Measurements from ENCODE around the gene ARHGAP26. TPM values are rescaled to one million over a fixed set of nuclear protein-coding genes. Genes with fewer than 3 reads are reported as not detected.

Gene ARHGAP26
- total RNA-seq, 1 donor from 2014 or later = 8.9 TPM

DNA sequence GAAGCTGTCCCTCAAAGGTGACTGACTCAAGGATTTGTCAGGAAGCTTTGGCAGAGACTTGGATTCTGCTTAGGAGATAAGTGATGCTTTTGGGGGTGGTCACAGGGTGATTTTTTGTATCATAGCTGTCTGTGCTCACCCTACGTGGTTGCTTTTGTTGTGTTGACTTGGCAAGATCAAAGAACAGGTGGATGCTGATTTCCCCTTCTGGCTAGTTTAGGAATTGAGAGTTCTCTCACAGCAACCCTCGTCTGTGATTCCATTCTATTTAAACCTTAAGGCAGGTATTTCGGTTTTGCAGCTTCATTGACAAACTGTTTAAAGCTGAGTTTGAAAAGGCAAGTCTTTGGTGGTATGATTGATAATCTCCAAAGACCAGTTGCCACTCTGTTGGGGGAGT, 27.2 kb downstream of the ARHGAP26 start:
- Mint-ChIP-seq H3K4me1 (peaks cover 6% of the 10 kb centered on the region), H3K27me3 (ENCODE audit: low read depth) (peaks cover 25% of the 10 kb centered on the region), H3K4me3 (no peak overlapping the region), H3K27ac (no peak overlapping the region), H3K36me3 (no peaks in the 10 kb centered on the region), H3K9me3 (no peaks in the 10 kb centered on the region)
- TF ChIP-seq, protein P1, sequence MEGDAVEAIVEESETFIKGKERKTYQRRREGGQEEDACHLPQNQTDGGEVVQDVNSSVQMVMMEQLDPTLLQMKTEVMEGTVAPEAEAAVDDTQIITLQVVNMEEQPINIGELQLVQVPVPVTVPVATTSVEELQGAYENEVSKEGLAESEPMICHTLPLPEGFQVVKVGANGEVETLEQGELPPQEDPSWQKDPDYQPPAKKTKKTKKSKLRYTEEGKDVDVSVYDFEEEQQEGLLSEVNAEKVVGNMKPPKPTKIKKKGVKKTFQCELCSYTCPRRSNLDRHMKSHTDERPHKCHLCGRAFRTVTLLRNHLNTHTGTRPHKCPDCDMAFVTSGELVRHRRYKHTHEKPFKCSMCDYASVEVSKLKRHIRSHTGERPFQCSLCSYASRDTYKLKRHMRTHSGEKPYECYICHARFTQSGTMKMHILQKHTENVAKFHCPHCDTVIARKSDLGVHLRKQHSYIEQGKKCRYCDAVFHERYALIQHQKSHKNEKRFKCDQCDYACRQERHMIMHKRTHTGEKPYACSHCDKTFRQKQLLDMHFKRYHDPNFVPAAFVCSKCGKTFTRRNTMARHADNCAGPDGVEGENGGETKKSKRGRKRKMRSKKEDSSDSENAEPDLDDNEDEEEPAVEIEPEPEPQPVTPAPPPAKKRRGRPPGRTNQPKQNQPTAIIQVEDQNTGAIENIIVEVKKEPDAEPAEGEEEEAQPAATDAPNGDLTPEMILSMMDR (IDR thresholded peaks at IDR 0.05; ENCODE audit: unreplicated experiment) = no peak
- no peak for DNase-seq (ENCODE audit: low spot score in 2 of 2, unreplicated experiment in 2 of 2)

DNA sequence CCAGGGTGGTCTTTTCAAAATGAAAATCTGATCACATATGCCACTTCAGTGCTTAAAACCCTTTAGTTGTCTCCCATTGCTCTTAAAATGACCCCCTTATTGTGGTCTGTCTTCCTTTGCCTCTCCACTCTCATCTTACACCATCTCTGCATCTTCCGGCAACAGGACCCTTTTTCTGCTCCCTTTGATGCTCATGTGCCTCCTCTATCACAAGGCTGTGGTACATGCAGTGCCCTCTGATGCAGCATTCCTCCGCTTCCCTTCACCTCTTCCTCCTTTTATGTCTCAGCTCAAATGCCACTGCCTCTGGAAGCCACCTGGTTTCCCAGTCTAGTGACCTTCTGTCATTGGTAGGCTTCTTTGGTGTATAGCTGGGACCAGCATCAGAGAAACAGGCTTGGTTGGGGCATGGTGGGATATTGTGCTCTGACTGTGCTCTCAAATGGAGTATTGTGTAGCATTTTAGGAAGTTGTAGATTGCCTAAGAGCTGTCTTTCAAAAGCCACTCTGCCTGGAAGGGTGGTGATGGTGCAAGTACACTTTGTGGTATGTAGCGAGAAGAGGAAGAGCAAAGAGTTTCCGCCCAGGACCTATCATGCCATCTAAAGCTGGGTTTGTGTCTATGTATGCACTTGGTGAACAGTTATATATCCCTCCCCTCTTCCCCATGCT, 28.1 kb downstream of the ARHGAP26 start:
- no peak for DNase-seq (ENCODE audit: low spot score in 2 of 2, unreplicated experiment in 2 of 2)
- Mint-ChIP-seq H3K4me3 (no peak overlapping the region), H3K4me1 (peaks cover 7% of the 10 kb centered on the region), H3K36me3 (no peaks in the 10 kb centered on the region), H3K9me3 (no peaks in the 10 kb centered on the region), H3K27me3 (ENCODE audit: low read depth) (peaks cover 25% of the 10 kb centered on the region), H3K27ac (no peak overlapping the region)
- TF ChIP-seq, protein P1 (IDR thresholded peaks at IDR 0.05; ENCODE audit: unreplicated experiment) = no peak

DNA sequence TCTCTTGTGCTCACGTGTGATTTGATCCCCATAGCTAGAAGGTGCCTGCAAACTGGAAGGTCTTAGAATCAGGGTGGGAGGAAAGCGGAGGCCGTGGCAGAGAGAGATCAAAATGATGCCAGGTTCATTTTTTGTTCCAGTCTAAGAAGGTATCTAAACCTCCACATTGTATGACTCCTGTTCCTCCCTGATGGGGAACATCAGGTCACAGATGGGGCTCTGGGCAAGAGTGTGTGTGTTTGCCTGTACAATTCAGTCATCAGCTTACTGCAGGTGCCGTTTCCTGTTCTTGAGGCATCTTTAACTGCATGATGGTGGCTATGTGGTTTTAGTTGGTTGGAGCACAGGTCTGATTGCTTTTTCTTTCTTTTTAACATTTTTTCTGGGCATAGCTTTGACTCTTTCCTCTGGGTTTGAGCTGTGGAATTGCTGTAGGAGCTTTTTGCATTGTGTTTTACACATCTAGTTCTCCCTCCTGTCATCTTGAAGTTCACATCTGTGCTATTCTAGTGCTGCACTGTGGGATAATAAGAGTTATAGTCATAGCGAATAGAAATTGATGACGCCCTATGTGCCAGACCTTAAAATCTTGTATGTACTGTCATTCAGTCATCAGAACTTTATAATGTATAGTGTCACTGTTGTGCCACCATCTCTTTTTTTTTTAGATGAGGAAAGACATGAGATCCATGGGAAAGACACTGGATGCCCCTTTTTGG, 30.8 kb downstream of the ARHGAP26 start:
- H3K4me1 Mint-ChIP-seq = peaks cover 4% of the 10 kb centered on the region
- no peak overlapping the region for H3K4me3 Mint-ChIP-seq
- peaks cover 25% of the 10 kb centered on the region for H3K27me3 Mint-ChIP-seq (ENCODE audit: low read depth)
- DNase-seq (ENCODE audit: low spot score in 2 of 2, unreplicated experiment in 2 of 2) = no peak
- H3K27ac Mint-ChIP-seq = no peak overlapping the region
- H3K36me3 Mint-ChIP-seq = no peaks in the 10 kb centered on the region
- H3K9me3 Mint-ChIP-seq = peaks cover 4% of the 10 kb centered on the region
- TF ChIP-seq, protein P1 (IDR thresholded peaks at IDR 0.05; ENCODE audit: unreplicated experiment) = no peak

DNA sequence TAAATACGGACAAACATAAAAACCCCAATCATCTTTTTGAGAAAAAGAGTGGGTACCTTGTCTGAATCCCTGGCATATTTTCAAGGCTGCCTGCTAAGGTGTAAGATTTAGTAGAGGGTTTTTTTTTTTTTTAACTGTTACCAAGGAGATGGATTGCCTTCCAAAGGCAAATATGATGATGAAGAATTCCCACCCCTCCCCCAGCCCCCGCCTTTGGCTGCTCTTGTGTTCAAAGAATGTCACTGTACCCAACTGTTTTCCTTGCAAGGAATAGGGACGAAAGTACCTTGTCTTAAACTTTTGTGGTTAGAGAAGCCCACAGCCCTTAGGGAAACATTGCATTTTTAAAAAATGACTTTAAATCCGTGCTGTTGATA, 31.3 kb downstream of the ARHGAP26 start:
- H3K9me3 Mint-ChIP-seq = peaks cover 4% of the 10 kb centered on the region
- peaks cover 5% of the 10 kb centered on the region for H3K4me1 Mint-ChIP-seq
- H3K4me3 Mint-ChIP-seq = no peak overlapping the region
- TF ChIP-seq, protein P1 (IDR thresholded peaks at IDR 0.05; ENCODE audit: unreplicated experiment) = no peak
- H3K36me3 Mint-ChIP-seq = no peaks in the 10 kb centered on the region
- no peak for DNase-seq (ENCODE audit: low spot score in 2 of 2, unreplicated experiment in 2 of 2)
- H3K27ac Mint-ChIP-seq = no peak overlapping the region
- H3K27me3 Mint-ChIP-seq (ENCODE audit: low read depth) = peaks cover 24% of the 10 kb centered on the region

DNA sequence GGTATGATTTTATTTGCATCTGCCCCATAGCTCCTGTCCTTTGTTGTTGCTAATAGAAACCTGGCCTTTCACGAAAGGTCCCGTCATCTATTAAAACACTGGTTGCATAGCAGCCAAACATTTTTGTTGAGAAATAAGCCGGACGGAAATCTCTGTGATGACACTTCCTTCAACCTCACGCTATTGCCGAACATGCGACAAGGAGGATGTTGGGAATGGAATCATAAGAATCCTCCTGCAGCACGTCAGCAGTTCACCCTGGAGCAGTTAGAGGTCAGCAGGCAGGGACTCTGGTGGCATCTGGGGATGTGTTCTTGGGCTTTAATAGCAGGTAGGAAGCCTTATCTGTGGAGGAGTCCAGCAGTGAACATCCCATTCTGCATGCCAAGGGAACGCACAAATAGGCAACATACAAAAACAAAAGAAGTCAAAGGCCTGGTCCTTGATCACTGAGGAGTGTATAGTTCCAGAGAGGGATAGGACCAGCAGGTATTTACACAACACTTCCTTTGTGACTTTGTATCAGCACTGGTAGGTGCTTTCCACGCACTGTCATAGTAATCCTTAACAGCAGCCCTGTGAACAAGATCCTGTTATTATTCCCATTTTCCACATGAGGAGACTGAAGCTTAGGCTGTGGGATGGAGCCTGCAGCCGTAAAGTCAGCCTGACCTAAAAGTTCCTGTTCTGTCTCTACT, 33.4 kb downstream of the ARHGAP26 start:
- DNase-seq (ENCODE audit: low spot score in 2 of 2, unreplicated experiment in 2 of 2) = no peak

More for the DNA sequence above, 33.4 kb downstream of the ARHGAP26 start:
- Mint-ChIP-seq H3K4me3 (no peak overlapping the region), H3K27ac (no peak overlapping the region), H3K36me3 (no peaks in the 10 kb centered on the region), H3K4me1 (peaks cover 22% of the 10 kb centered on the region), H3K9me3 (peaks cover 4% of the 10 kb centered on the region), H3K27me3 (ENCODE audit: low read depth) (peaks cover 6% of the 10 kb centered on the region)
- TF ChIP-seq, protein P1 (IDR thresholded peaks at IDR 0.05; ENCODE audit: unreplicated experiment) = no peak

All from mesothelial cell of epicardium (in vitro differentiated cells).